SIG-M5 treated with dmso at 0.1 percent for 504 hours (cell line): ENCODE results near the gene DHRS4L2.
A peak's percentile ranks its signal among the peaks of the same experiment; 100 is the strongest.
"Not testable (repeated sequence)": the region's sequence is repeated elsewhere in the genome, so short reads cannot be mapped to it uniquely, and the experiment has no call there.

Experiments
- DNase-seq: peaks from one replicate; lab custom pipeline; 2025; ENCODE audit not compliant: unreplicated experiment; lab: John Stamatoyannopoulos, UW

DHRS4L2 gene

GRCh38 chr14:23970283-23970659 is 18.5 kb upstream of the DHRS4L2 start:
- DNase-seq = not testable (repeated sequence)

GRCh38 chr14:23973178-23973577 is 15.6 kb upstream of the DHRS4L2 start:
- DNase-seq = not testable (repeated sequence)

- not testable (repeated sequence) for DNase-seq
Measured at GRCh38 chr14:23974041-23974440, 14.7 kb upstream of the DHRS4L2 start.

GRCh38 chr14:23977208-23977607 is 11.5 kb upstream of the DHRS4L2 start:
- not testable (repeated sequence) for DNase-seq

GRCh38 chr14:23981951-23982813 is 6.5 kb upstream of the DHRS4L2 start:
- DNase-seq = not testable (repeated sequence)

- DNase-seq = no peak
Measured at GRCh38 chr14:23984891-23985602, 3.7 kb upstream of the DHRS4L2 start.

- not testable (repeated sequence) for DNase-seq
Measured at GRCh38 chr14:23988223-23988606, 514 bp upstream of the DHRS4L2 start.

- DNase-seq = not testable (repeated sequence)
Measured at GRCh38 chr14:23989734-23990445, 1.2 kb downstream of the DHRS4L2 start.

GRCh38 chr14:23990961-23991360 is 2.2 kb downstream of the DHRS4L2 start:
- not testable (repeated sequence) for DNase-seq

- DNase-seq = not testable (repeated sequence)
Measured at GRCh38 chr14:23993042-23993441, 4.3 kb downstream of the DHRS4L2 start.

GRCh38 chr14:23996009-23996408 is 7.3 kb downstream of the DHRS4L2 start:
- not testable (repeated sequence) for DNase-seq

GRCh38 chr14:23996825-23997224 is 8.1 kb downstream of the DHRS4L2 start:
- DNase-seq = not testable (repeated sequence)

GRCh38 chr14:23999640-24000039 is 10.9 kb downstream of the DHRS4L2 start:
- DNase-seq = not testable (repeated sequence)

GRCh38 chr14:24001078-24001477 is 12.3 kb downstream of the DHRS4L2 start:
- DNase-seq = peak; percentile 56

GRCh38 chr14:24001679-24002078 is 12.9 kb downstream of the DHRS4L2 start:
- peak; percentile 25 for DNase-seq

- DNase-seq = not testable (repeated sequence)
Measured at GRCh38 chr14:24006471-24006816, 17.7 kb downstream of the DHRS4L2 start.

- not testable (repeated sequence) for DNase-seq
Measured at GRCh38 chr14:24006817-24007652, 18.3 kb downstream of the DHRS4L2 start.

GRCh38 chr14:24011051-24011450 is 22.3 kb downstream of the DHRS4L2 start:
- no peak for DNase-seq

GRCh38 chr14:24012726-24013273 is 24.1 kb downstream of the DHRS4L2 start:
- not testable (repeated sequence) for DNase-seq
